WTC11 (cell line): Measurements from ENCODE around the gene USP10. TPM values are rescaled to one million over a fixed set of nuclear protein-coding genes. Genes with fewer than 3 reads are reported as not detected.

Experiments used
- ATAC-seq: fragments of 200-7000 bp; cut with Tn5 transposase; 2 replicates; pipeline ENCODE4 v1.10.0; 2021; ENCODE audit warnings: mild to moderate bottlenecking, moderate library complexity
- CTCF ChIA-PET: fragments of 300-600 bp; sonication (Branson Sonifier 250); formaldehyde crosslinking; loops from one replicate; lab custom pipeline; 2021; ENCODE audit warnings: antibody characterized with exemption; lab: Charles Lee
- POLR2A ChIA-PET: fragments of 350-600 bp; sonication (Branson Sonifier 250); formaldehyde crosslinking; loops from one replicate; lab custom pipeline; 2021; ENCODE audit warnings: antibody characterized with exemption; lab: Charles Lee
- DNase-seq: peaks from one replicate; pipeline ENCODE4 v3.0.0; 2021; ENCODE audit warnings: low spot score
- H3K27ac Mint-ChIP-seq: 2 replicates; pipeline ENCODE4 v1.8.0; 2021; ENCODE audit warnings: mixed read lengths
- H3K27me3 Mint-ChIP-seq: 2 replicates; pipeline ENCODE4 v1.8.0; 2021; ENCODE audit warnings: low read depth, mild to moderate bottlenecking, moderate library complexity, mixed read lengths
- H3K36me3 Mint-ChIP-seq: 2 replicates; pipeline ENCODE4 v1.8.0; 2021; ENCODE audit warnings: mixed read lengths
- H3K4me1 Mint-ChIP-seq: 2 replicates; pipeline ENCODE4 v1.8.0; 2022; ENCODE audit warnings: mixed read lengths
- H3K4me3 Mint-ChIP-seq: 2 replicates; pipeline ENCODE4 v1.8.0; 2021; ENCODE audit warnings: mild to moderate bottlenecking, moderate library complexity, mixed read lengths
- H3K9me3 Mint-ChIP-seq: 2 replicates; pipeline ENCODE4 v1.8.0; 2021; ENCODE audit warnings: mixed read lengths
- GABPB1 ChIP-seq: sonication (generic); formaldehyde crosslinking; IDR thresholded peaks from 2 replicates; pipeline ENCODE4 v1.8.1; 2023; ENCODE audit warnings: mild to moderate bottlenecking, missing genetic modification reagents
- JAZF1 ChIP-seq: fragments of 250-450 bp; sonication (Bioruptor Pico); IDR thresholded peaks from 2 replicates; pipeline ENCODE4 v1.9.0; 2021; ENCODE audit warnings: moderate library complexity, mild to moderate bottlenecking, inconsistent platforms
- JUN ChIP-seq: sonication (generic); formaldehyde crosslinking; IDR thresholded peaks from 2 replicates; pipeline ENCODE4 v1.8.0; 2023; ENCODE audit warnings: mild to moderate bottlenecking, missing genetic modification reagents
- NFE2L1 ChIP-seq: sonication (generic); formaldehyde crosslinking; IDR thresholded peaks from 2 replicates; pipeline ENCODE4 v1.8.1; 2023; ENCODE audit warnings: missing genetic modification reagents
- SMAD3 ChIP-seq: sonication (generic); formaldehyde crosslinking; IDR thresholded peaks from 2 replicates; pipeline ENCODE4 v1.8.0; 2022; ENCODE audit warnings: missing genetic modification reagents, mild to moderate bottlenecking, borderline replicate concordance
- SP1 ChIP-seq: sonication (generic); formaldehyde crosslinking; conservative IDR thresholded peaks from 2 replicates; pipeline ENCODE4 v1.8.1; 2022; ENCODE audit warnings: missing genetic modification reagents
- TEAD1 ChIP-seq: sonication (generic); formaldehyde crosslinking; IDR thresholded peaks from 2 replicates; pipeline ENCODE4 v1.8.0; 2022; ENCODE audit warnings: mild to moderate bottlenecking, missing genetic modification reagents
- TEAD4 ChIP-seq: sonication (generic); formaldehyde crosslinking; IDR thresholded peaks from 2 replicates; pipeline ENCODE4 v1.8.0; 2022; ENCODE audit warnings: mild to moderate bottlenecking, missing genetic modification reagents
- total RNA-seq: library from RNA; stranded (reverse); gene quantifications from 3 replicates; pipeline ENCODE4 v1.2.3, GENCODE V29; 2021
- TF ChIP-seq, protein P1 (sequence below): sonication (generic); formaldehyde crosslinking; IDR thresholded peaks from 2 replicates; pipeline ENCODE4 v1.8.0; 2022; ENCODE audit warnings: mild to moderate bottlenecking, missing genetic modification reagents
- TF ChIP-seq, protein P2 (sequence below): sonication (generic); formaldehyde crosslinking; IDR thresholded peaks from 2 replicates; pipeline ENCODE4 v1.8.1; 2023; ENCODE audit warnings: mild to moderate bottlenecking, moderate library complexity, missing genetic modification reagents
- TF ChIP-seq, protein P3 (sequence below): sonication (generic); formaldehyde crosslinking; IDR thresholded peaks from 2 replicates; pipeline ENCODE4 v1.8.1; 2022; ENCODE audit warnings: mild to moderate bottlenecking, missing genetic modification reagents, moderate library complexity, borderline replicate concordance
- TF ChIP-seq, protein P4 (sequence below): fragments of 250-450 bp; sonication (Bioruptor Pico); conservative IDR thresholded peaks from 2 replicates; pipeline ENCODE4 v1.9.0; 2021; ENCODE audit warnings: mild to moderate bottlenecking
- TF ChIP-seq, protein P5 (sequence below): sonication (generic); formaldehyde crosslinking; IDR thresholded peaks from 2 replicates; pipeline ENCODE4 v1.8.0; 2022; ENCODE audit warnings: mild to moderate bottlenecking, missing genetic modification reagents
- TF ChIP-seq, protein P6 (sequence below): sonication (generic); formaldehyde crosslinking; IDR thresholded peaks from 2 replicates; pipeline ENCODE4 v1.8.0; 2023; ENCODE audit warnings: mild to moderate bottlenecking, missing genetic modification reagents
- TF ChIP-seq, protein P7 (sequence below): fragments of 250-450 bp; sonication (Bioruptor Pico); IDR thresholded peaks from 2 replicates; pipeline ENCODE4 v1.8.0; 2021; ENCODE audit warnings: mild to moderate bottlenecking
- TF ChIP-seq, protein P8 (sequence below): sonication (generic); formaldehyde crosslinking; IDR thresholded peaks from 2 replicates; pipeline ENCODE4 v1.8.0; 2023; ENCODE audit warnings: missing genetic modification reagents, mild to moderate bottlenecking, borderline replicate concordance
- TF ChIP-seq, protein P9 (sequence below): fragments of 250-450 bp; sonication (Bioruptor Pico); IDR thresholded peaks from 2 replicates; pipeline ENCODE4 v1.9.0; 2021; ENCODE audit warnings: mild to moderate bottlenecking

Gene USP10
- total RNA-seq, 1 experiment from 2014 or later: 138 TPM

DNA sequence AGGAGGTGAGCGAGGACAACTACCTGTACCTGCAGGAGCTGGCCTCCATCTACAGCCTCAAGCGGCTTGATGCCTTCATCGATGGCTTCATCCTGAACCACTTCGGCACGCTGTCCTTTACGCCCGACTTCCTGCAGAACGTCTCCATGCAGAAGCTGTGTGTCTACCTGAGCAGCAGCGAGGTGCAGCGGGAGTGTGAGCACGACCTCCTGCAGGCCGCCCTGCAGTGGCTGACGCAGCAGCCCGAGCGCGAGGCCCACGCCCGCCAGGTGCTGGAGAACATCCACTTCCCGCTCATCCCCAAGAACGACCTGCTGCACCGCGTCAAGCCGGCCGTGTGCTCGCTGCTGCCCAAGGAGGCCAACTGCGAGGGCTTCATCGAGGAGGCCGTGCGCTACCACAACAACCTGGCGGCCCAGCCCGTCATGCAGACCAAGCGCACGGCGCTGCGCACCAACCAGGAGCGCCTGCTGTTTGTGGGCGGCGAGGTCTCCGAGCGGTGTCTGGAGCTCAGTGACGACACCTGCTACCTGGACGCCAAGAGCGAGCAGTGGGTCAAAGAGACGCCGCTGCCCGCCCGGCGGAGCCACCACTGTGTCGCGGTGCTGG is 42.5 kb upstream of the USP10 start:
- ATAC-seq (no peak), DNase-seq (no peak)
- ChIA-PET CTCF (interaction anchor here (0.6 to 1.4 kb wide), 2 partner anchors 15 to 20 kb away, joined by 4 read pairs; no protein-coding TSS in a partner anchor), POLR2A (no interaction called here)
- no peak overlapping the region for H3K27ac Mint-ChIP-seq
- no peaks in the 10 kb centered on the region for H3K9me3 Mint-ChIP-seq
- H3K4me1 Mint-ChIP-seq: no peaks in the 10 kb centered on the region
- peaks cover 63% of the 10 kb centered on the region for H3K36me3 Mint-ChIP-seq
- H3K27me3 Mint-ChIP-seq: no peaks in the 10 kb centered on the region
- H3K4me3 Mint-ChIP-seq: no peak overlapping the region
- no peak for TF ChIP-seq JAZF1
- TF ChIP-seq JUN: no peak
- TF ChIP-seq, protein P1, sequence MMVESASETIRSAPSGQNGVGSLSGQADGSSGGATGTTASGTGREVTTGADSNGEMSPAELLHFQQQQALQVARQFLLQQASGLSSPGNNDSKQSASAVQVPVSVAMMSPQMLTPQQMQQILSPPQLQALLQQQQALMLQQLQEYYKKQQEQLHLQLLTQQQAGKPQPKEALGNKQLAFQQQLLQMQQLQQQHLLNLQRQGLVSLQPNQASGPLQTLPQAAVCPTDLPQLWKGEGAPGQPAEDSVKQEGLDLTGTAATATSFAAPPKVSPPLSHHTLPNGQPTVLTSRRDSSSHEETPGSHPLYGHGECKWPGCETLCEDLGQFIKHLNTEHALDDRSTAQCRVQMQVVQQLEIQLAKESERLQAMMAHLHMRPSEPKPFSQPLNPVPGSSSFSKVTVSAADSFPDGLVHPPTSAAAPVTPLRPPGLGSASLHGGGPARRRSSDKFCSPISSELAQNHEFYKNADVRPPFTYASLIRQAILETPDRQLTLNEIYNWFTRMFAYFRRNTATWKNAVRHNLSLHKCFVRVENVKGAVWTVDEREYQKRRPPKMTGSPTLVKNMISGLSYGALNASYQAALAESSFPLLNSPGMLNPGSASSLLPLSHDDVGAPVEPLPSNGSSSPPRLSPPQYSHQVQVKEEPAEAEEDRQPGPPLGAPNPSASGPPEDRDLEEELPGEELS (CRISPR knock-in tag): no peak
- TF ChIP-seq, protein P2, sequence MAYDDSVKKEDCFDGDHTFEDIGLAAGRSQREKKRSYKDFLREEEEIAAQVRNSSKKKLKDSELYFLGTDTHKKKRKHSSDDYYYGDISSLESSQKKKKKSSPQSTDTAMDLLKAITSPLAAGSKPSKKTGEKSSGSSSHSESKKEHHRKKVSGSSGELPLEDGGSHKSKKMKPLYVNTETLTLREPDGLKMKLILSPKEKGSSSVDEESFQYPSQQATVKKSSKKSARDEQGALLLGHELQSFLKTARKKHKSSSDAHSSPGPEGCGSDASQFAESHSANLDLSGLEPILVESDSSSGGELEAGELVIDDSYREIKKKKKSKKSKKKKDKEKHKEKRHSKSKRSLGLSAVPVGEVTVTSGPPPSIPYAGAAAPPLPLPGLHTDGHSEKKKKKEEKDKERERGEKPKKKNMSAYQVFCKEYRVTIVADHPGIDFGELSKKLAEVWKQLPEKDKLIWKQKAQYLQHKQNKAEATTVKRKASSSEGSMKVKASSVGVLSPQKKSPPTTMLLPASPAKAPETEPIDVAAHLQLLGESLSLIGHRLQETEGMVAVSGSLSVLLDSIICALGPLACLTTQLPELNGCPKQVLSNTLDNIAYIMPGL (CRISPR knock-in tag): no peak
- no peak for TF ChIP-seq NFE2L1
- TF ChIP-seq, protein P3, sequence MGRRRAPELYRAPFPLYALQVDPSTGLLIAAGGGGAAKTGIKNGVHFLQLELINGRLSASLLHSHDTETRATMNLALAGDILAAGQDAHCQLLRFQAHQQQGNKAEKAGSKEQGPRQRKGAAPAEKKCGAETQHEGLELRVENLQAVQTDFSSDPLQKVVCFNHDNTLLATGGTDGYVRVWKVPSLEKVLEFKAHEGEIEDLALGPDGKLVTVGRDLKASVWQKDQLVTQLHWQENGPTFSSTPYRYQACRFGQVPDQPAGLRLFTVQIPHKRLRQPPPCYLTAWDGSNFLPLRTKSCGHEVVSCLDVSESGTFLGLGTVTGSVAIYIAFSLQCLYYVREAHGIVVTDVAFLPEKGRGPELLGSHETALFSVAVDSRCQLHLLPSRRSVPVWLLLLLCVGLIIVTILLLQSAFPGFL (CRISPR knock-in tag): no peak
- TF ChIP-seq SMAD3 (CRISPR knock-in tag): no peak
- TF ChIP-seq, protein P4, sequence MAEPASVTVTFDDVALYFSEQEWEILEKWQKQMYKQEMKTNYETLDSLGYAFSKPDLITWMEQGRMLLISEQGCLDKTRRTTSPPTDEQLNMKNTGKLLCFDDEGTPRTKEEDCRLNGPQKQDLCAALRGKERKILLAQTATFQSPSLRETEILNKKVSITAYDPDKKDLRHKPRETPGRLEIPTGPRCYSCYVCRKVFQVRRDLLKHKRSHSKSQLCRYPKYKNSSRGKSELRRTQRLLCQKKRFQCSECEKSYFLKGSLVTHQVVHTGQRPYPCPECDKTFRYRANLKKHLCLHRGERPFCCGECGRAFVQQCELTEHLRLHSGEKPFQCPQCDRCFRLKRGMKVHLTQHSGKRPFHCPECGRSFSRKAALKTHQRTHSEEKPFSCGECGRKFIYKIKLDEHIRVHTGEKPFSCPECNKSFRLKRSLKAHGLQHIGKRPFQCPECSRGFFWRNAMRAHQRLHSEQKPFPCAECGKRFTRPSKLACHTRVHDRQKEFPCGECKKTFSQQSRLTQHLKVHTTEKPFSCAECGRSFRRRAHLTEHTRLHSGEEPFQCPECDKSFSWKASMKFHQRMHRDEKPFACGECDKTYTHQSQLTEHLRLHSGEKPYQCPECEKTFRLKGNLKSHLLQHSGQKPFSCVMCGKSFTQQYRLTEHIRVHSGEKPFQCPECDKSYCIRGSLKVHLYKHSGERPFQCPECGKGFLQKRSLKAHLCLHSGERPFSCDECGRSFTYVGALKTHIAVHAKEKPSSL (CRISPR knock-in tag): no peak
- TF ChIP-seq GABPB1: no peak
- TF ChIP-seq, protein P5, sequence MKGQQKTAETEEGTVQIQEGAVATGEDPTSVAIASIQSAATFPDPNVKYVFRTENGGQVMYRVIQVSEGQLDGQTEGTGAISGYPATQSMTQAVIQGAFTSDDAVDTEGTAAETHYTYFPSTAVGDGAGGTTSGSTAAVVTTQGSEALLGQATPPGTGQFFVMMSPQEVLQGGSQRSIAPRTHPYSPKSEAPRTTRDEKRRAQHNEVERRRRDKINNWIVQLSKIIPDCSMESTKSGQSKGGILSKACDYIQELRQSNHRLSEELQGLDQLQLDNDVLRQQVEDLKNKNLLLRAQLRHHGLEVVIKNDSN (CRISPR knock-in tag): no peak
- TF ChIP-seq, protein P6, sequence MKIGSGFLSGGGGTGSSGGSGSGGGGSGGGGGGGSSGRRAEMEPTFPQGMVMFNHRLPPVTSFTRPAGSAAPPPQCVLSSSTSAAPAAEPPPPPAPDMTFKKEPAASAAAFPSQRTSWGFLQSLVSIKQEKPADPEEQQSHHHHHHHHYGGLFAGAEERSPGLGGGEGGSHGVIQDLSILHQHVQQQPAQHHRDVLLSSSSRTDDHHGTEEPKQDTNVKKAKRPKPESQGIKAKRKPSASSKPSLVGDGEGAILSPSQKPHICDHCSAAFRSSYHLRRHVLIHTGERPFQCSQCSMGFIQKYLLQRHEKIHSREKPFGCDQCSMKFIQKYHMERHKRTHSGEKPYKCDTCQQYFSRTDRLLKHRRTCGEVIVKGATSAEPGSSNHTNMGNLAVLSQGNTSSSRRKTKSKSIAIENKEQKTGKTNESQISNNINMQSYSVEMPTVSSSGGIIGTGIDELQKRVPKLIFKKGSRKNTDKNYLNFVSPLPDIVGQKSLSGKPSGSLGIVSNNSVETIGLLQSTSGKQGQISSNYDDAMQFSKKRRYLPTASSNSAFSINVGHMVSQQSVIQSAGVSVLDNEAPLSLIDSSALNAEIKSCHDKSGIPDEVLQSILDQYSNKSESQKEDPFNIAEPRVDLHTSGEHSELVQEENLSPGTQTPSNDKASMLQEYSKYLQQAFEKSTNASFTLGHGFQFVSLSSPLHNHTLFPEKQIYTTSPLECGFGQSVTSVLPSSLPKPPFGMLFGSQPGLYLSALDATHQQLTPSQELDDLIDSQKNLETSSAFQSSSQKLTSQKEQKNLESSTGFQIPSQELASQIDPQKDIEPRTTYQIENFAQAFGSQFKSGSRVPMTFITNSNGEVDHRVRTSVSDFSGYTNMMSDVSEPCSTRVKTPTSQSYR (CRISPR knock-in tag): no peak
- no peak for TF ChIP-seq TEAD1 (CRISPR knock-in tag)
- TF ChIP-seq, protein P7, sequence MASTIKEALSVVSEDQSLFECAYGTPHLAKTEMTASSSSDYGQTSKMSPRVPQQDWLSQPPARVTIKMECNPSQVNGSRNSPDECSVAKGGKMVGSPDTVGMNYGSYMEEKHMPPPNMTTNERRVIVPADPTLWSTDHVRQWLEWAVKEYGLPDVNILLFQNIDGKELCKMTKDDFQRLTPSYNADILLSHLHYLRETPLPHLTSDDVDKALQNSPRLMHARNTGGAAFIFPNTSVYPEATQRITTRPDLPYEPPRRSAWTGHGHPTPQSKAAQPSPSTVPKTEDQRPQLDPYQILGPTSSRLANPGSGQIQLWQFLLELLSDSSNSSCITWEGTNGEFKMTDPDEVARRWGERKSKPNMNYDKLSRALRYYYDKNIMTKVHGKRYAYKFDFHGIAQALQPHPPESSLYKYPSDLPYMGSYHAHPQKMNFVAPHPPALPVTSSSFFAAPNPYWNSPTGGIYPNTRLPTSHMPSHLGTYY (CRISPR knock-in tag): no peak
- no peak for TF ChIP-seq TEAD4
- no peak for TF ChIP-seq SP1 (CRISPR knock-in tag)
- TF ChIP-seq, protein P8, sequence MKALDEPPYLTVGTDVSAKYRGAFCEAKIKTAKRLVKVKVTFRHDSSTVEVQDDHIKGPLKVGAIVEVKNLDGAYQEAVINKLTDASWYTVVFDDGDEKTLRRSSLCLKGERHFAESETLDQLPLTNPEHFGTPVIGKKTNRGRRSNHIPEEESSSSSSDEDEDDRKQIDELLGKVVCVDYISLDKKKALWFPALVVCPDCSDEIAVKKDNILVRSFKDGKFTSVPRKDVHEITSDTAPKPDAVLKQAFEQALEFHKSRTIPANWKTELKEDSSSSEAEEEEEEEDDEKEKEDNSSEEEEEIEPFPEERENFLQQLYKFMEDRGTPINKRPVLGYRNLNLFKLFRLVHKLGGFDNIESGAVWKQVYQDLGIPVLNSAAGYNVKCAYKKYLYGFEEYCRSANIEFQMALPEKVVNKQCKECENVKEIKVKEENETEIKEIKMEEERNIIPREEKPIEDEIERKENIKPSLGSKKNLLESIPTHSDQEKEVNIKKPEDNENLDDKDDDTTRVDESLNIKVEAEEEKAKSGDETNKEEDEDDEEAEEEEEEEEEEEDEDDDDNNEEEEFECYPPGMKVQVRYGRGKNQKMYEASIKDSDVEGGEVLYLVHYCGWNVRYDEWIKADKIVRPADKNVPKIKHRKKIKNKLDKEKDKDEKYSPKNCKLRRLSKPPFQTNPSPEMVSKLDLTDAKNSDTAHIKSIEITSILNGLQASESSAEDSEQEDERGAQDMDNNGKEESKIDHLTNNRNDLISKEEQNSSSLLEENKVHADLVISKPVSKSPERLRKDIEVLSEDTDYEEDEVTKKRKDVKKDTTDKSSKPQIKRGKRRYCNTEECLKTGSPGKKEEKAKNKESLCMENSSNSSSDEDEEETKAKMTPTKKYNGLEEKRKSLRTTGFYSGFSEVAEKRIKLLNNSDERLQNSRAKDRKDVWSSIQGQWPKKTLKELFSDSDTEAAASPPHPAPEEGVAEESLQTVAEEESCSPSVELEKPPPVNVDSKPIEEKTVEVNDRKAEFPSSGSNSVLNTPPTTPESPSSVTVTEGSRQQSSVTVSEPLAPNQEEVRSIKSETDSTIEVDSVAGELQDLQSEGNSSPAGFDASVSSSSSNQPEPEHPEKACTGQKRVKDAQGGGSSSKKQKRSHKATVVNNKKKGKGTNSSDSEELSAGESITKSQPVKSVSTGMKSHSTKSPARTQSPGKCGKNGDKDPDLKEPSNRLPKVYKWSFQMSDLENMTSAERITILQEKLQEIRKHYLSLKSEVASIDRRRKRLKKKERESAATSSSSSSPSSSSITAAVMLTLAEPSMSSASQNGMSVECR (CRISPR knock-in tag): no peak
- TF ChIP-seq, protein P9, sequence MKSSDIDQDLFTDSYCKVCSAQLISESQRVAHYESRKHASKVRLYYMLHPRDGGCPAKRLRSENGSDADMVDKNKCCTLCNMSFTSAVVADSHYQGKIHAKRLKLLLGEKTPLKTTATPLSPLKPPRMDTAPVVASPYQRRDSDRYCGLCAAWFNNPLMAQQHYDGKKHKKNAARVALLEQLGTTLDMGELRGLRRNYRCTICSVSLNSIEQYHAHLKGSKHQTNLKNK (CRISPR knock-in tag): no peak
